22Rv1 (cell line): ENCODE data around the gene TENM4.

Experiments used
- CTCF ChIP-seq: fragments of 450-650 bp; IDR thresholded peaks from 2 replicates; pipeline ENCODE4 v1.5.1; 2017; ENCODE audit warnings: mild to moderate bottlenecking
- ZFX ChIP-seq: fragments of 450-650 bp; IDR thresholded peaks from 2 replicates; pipeline ENCODE4 v1.6.1; 2017; ENCODE audit warnings: antibody characterized with exemption, borderline replicate concordance

DNA sequence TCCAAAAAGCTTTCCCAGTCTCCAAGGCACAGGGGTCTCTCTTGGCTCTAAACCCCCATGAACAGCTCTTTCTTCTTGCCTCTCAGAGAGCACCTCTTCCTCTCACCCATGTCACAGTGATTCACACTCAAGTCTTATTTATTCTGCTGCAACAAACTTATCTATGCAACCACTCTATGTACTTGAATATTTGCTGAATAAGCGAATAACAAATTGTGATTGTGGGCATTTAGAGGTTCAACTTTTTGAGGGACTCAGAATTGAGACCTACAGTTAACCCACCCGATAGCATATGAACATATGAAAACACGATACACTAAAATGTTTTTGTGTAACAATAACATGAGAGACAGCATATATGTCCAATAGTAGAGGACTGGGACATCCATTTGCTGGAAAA is 729.1 kb downstream of the TENM4 start:
- TF ChIP-seq CTCF (no peak), ZFX (no peak)
